ENCODE results near the gene WTIP.

Gene WTIP

DNA sequence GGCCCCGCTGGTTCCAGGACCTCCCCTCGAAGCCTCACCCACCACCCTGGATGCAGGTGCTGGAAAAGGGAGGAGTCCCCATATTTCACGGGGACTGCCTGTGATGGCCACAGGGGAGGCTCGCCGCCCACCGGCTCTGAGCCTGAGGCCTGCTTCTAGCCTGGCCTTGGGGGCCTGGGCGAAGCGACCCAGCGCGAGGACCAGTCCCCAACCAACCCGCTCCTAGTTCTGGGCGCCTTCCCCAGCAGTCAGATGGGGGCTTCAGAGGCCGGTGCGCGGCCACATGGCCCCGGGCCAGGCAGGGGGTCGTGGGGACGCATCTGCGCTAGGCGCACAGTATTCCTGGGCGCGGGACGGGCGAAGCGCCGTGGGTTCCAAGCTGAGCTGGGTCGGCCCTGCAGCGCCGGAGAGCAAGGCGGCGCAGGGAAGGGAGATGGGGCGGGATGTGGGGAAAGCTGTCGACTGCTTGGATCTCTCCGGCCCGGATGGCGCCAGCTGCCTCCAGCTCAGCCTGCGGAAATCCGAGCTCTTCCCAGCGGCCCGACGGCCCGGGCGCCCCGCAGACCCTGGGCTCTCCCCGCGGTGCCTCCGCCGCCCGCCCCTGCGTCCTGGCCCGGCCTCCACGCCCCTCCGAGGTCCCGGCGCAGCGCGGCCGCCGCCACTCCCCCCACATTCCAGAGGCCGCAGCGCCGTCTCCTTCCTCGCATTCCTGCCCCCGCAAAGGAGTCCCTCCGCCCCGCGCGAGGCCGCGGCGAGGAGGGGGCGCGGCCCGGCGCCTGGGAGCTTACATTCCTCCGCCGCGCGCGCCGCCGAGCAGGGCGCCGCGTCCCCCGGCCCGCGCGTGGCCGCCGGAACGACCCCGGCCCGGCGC, at the start of gene WTIP:
Gene WTIP, plus strand, starts transcription at position 788 of the 871 bp plus-strand sequence. CDS start 217 bp downstream, outside the sequence.
- DNase-seq (ENCODE audit: low spot score), result peak; percentile 31
- in situ Hi-C loops (cut with MboI; ENCODE audit: low pct_unique_long_range_greater_than_20kb, low sequenced_read_pairs, unreplicated experiment), result loop anchor here (25.0 kb wide), 1 partner anchor 231 kb away; no protein-coding TSS in a partner anchor
- no peak for TF ChIP-seq CTCF (IDR thresholded peaks at IDR 0.05; ENCODE audit: extremely low read depth, insufficient read depth, missing control alignments)

- DNase-seq (ENCODE audit: low spot score), result no peak
- in situ Hi-C loops (cut with MboI; ENCODE audit: low pct_unique_long_range_greater_than_20kb, low sequenced_read_pairs, unreplicated experiment), result no loop called here
- TF ChIP-seq CTCF (IDR thresholded peaks at IDR 0.05; ENCODE audit: extremely low read depth, insufficient read depth, missing control alignments), result no peak
Measured at GRCh38 chr19:34432797-34433196, 48.8 kb upstream of the WTIP start.

DNA sequence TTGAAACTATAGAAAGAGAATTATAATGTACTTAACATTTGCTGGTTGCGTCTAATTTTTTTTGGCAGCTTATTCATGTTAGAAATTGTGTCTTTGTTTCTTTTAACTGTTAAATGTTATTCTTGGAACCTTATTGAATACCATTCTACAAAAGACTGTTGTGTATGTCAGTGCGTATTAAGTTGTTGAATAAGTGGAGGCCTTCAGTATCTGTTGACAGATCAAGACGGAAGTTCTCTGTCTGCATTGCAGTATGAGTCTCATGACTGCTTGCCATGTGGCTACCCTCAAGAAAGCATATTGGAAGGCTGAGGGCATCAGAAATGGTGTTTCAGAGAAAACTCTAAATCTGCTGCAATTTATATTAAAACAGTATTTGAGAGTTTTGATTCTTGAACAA, 44.8 kb upstream of the WTIP start:
- in situ Hi-C loops (cut with MboI; ENCODE audit: low pct_unique_long_range_greater_than_20kb, low sequenced_read_pairs, unreplicated experiment), result no loop called here
- DNase-seq (ENCODE audit: low spot score), result no peak
- TF ChIP-seq CTCF (IDR thresholded peaks at IDR 0.05; ENCODE audit: extremely low read depth, insufficient read depth, missing control alignments), result no peak

DNA sequence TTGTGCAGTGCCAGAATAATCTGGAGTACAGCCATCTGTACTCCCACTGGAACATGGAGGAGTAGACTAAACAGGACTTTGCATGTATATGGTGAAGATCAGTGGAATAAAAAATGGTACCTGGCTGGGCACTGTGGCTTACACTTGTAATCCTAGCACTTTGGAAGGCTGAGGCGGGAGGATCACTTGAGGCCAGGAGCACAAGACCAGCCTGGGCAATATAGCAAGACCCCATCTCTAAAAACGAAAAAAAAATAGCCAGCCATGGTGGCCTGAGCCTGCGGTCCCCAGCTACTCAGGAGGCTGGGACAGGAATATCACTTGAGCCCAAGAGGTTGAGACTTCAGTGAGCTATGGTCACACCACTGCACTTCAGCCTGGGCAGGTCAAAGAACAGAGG, 33.4 kb upstream of the WTIP start:
- in situ Hi-C loops (cut with MboI; ENCODE audit: low pct_unique_long_range_greater_than_20kb, low sequenced_read_pairs, unreplicated experiment), result no loop called here
- no peak for DNase-seq (ENCODE audit: low spot score)
- TF ChIP-seq CTCF (IDR thresholded peaks at IDR 0.05; ENCODE audit: extremely low read depth, insufficient read depth, missing control alignments), result no peak

DNA sequence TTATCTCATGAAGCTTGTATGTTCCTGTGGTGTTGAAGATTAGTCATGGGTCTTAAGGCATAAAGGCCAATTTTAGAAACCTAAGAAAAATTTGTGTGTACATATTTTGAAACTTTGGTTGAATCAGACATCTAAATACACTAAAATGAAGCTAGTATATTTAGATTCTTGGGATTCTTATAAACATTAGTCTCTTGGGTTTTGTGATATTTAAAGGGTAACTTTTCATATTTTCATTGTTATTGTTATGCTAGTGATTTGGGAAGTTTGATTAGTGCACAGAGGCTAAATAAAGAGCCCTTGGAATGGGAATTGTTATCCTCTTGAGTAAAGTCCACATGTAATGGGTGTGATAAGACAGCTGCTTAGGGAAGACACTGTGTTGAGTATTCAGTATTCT, 28.8 kb upstream of the WTIP start:
- DNase-seq (ENCODE audit: low spot score), result no peak
- in situ Hi-C loops (cut with MboI; ENCODE audit: low pct_unique_long_range_greater_than_20kb, low sequenced_read_pairs, unreplicated experiment), result no loop called here
- TF ChIP-seq CTCF (IDR thresholded peaks at IDR 0.05; ENCODE audit: extremely low read depth, insufficient read depth, missing control alignments), result no peak

- no peak for DNase-seq (ENCODE audit: low spot score)
- TF ChIP-seq CTCF (IDR thresholded peaks at IDR 0.05; ENCODE audit: extremely low read depth, insufficient read depth, missing control alignments), result no peak
- in situ Hi-C loops (cut with MboI; ENCODE audit: low pct_unique_long_range_greater_than_20kb, low sequenced_read_pairs, unreplicated experiment), result no loop called here
Measured at GRCh38 chr19:34454091-34454490, 27.5 kb upstream of the WTIP start.

Data from GM13977 (cell line).